SU-DHL-6 (cell line): ENCODE measurements around the gene HCN3.

Source experiments
- H2AFZ ChIP-seq: fragments of 200-600 bp; sonication (generic); 2 replicates; pipeline ENCODE4 v1.6.1; 2014; ENCODE audit warnings: low read depth, mild to moderate bottlenecking, moderate library complexity, mixed read lengths, antibody characterized with exemption, low read length; ENCODE audit not compliant: severe bottlenecking
- H3F3A ChIP-seq: fragments of 200-600 bp; shearing (Covaris generic); 2 replicates; pipeline ENCODE4 v1.6.0; 2016; ENCODE audit warnings: antibody characterized with exemption, mild to moderate bottlenecking; ENCODE audit not compliant: insufficient read depth
- H3K27ac ChIP-seq: fragments of 200-600 bp; sonication (generic); 2 replicates; pipeline ENCODE4 v1.5.1; 2016; ENCODE audit warnings: low read depth, mild to moderate bottlenecking, low read length, moderate library complexity, mixed read lengths
- H3K27me3 ChIP-seq: fragments of 200-600 bp; sonication (generic), shearing (Covaris generic); 2 replicates; pipeline ENCODE4 v1.6.0; 2014; ENCODE audit warnings: mild to moderate bottlenecking, low read length
- H3K36me3 ChIP-seq: fragments of 200-600 bp; sonication (generic); 2 replicates; pipeline ENCODE4 v1.6.1; 2014; ENCODE audit warnings: mild to moderate bottlenecking, low read length, mixed read lengths
- H3K4me2 ChIP-seq: fragments of 300-600, 200-600 bp; shearing (Covaris generic), sonication (generic); 2 replicates; pipeline ENCODE4 v1.6.0; 2014; ENCODE audit warnings: low read length, low read depth, mild to moderate bottlenecking; ENCODE audit not compliant: poor library complexity, severe bottlenecking
- H3K4me3 ChIP-seq: fragments of 200-600 bp; sonication (generic); 2 replicates; pipeline ENCODE4 v1.5.1; 2014; ENCODE audit warnings: antibody characterized with exemption, low read length, mild to moderate bottlenecking, mixed read lengths; ENCODE audit not compliant: insufficient read depth, poor library complexity, severe bottlenecking
- H3K79me2 ChIP-seq: fragments of 200-600 bp; sonication (generic); 2 replicates; pipeline ENCODE4 v1.6.1; 2014; ENCODE audit warnings: mild to moderate bottlenecking, low read length, moderate library complexity; ENCODE audit not compliant: insufficient read depth
- H3K9ac ChIP-seq: fragments of 200-600 bp; sonication (generic); 2 replicates; pipeline ENCODE4 v1.7.0; 2014; ENCODE audit warnings: mild to moderate bottlenecking, low read length
- H3K9me2 ChIP-seq: fragments of 200-600 bp; sonication (generic); replicated peaks from 2 replicates; pipeline ENCODE4 v1.6.1; 2014; ENCODE audit warnings: low read length; ENCODE audit not compliant: insufficient read depth
- H3K9me3 ChIP-seq: fragments of 200-600 bp; sonication (generic); 2 replicates; pipeline ENCODE4 v1.6.1; 2014; ENCODE audit warnings: low read length, mixed read lengths; ENCODE audit not compliant: insufficient read depth
- H4K20me1 ChIP-seq: fragments of 200-600 bp; sonication (generic); 2 replicates; pipeline ENCODE4 v1.6.1; 2014; ENCODE audit warnings: low read depth, mild to moderate bottlenecking, antibody characterized with exemption, low read length, moderate library complexity, mixed read lengths
- EZH2phosphoT487 ChIP-seq: fragments of 200-600 bp; sonication (generic), shearing (Covaris generic); conservative IDR thresholded peaks from 2 replicates; pipeline ENCODE4 v1.6.1; 2018; ENCODE audit warnings: mild to moderate bottlenecking, antibody characterized with exemption, low read length, moderate library complexity, mixed read lengths
- TF ChIP-seq, protein P1 (sequence below): fragments of 200-600 bp; sonication (generic); IDR thresholded peaks from one replicate; pipeline ENCODE4 v1.5.1; 2017; ENCODE audit warnings: antibody characterized with exemption, mild to moderate bottlenecking, low read length, moderate library complexity; ENCODE audit not compliant: insufficient read depth, poor library complexity, severe bottlenecking

The HCN3 gene

DNA sequence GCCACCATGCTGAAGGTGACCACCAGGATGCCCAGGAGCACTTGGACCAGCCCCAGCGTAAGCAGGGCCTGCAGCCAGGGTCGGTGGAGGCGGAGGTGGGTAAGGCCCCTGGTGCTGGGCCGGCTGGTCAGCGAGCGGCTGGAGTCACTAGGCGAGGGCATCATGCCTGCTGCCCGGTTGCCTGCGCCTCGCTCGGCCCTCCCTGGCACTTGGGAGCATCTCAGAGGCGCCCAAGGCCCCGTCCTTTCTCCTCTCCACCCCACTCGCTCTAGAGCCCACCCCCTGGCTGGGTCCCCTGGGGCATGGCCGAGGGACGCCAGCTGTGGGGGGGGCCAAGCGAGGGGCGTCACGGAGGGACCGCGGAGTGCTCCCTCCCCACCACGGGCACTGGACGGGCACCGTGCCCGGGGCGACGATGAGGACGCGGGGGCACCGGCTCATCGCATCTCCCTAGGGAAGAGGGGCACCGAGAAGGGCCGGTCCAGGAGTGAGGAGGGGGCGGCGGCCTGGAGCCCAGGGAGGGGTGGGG lies 22.5 kb upstream of the HCN3 start:
- Histone ChIP-seq H3K9ac (peak overlapping the region; percentile 76), H3K27ac (peak overlapping the region; percentile 57)
- TF ChIP-seq EZH2phosphoT487, result no peak
- TF ChIP-seq, protein P1, sequence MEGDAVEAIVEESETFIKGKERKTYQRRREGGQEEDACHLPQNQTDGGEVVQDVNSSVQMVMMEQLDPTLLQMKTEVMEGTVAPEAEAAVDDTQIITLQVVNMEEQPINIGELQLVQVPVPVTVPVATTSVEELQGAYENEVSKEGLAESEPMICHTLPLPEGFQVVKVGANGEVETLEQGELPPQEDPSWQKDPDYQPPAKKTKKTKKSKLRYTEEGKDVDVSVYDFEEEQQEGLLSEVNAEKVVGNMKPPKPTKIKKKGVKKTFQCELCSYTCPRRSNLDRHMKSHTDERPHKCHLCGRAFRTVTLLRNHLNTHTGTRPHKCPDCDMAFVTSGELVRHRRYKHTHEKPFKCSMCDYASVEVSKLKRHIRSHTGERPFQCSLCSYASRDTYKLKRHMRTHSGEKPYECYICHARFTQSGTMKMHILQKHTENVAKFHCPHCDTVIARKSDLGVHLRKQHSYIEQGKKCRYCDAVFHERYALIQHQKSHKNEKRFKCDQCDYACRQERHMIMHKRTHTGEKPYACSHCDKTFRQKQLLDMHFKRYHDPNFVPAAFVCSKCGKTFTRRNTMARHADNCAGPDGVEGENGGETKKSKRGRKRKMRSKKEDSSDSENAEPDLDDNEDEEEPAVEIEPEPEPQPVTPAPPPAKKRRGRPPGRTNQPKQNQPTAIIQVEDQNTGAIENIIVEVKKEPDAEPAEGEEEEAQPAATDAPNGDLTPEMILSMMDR, result no peak

DNA sequence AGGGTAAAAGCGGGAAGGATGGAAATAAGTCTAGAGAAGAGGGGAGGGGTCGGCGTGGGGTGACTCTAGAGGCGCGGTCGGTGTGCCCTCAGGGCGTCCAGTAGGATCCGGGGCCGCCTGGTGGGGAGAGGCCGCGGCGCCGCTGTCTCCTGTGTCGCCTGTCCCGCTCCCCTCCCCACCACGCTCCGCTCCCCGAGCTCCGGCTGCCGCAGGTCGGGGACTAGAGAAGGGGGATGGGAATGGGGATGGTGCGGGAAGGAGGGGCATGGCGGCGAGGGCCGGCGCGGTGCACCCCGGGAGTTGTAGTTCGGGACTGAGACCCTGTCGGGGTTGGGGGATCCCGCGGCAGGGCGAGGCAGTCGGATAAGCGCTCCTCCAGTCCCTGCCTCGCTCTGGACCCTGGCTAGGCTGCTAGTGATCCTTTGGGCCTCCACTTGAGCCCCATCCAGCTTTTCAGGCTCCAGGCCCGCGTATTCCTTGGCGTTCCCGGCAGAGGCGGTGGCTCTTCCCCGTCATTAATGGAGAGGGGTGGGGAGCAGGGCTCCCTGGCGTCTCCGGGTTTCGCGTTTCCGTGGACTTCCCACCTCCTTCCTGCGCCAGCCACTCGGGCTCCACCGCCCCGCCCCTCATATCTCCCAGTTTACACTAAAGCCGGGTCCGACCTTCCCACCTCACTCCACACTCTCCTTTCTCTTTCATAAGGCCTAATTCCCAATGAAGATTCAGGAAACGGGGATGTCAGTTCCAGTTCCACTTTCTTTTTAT lies 21.8 kb upstream of the HCN3 start, which contains the start of gene ENTREP3:
Gene ENTREP3 (minus strand): TSS at position 241 of the 765 bp plus-strand sequence. CDS start 606 bp downstream, outside the sequence.
- Histone ChIP-seq H3K4me3 (peak within 1 kb of the TSS; percentile 71), H2AFZ (peak within 1 kb of the TSS; percentile 44), H3K9me2 (no peaks in the 10 kb centered on the region), H3K79me2 (peaks cover 3% of the 10 kb centered on the region; the same call in 1 of the 2 replicates), H3K27me3 (no peaks in the 10 kb centered on the region), H4K20me1 (no peaks in the 10 kb centered on the region), H3F3A (peaks cover 14% of the 10 kb centered on the region; the same call in 1 of the 2 replicates), H3K27ac (peak within 1 kb of the TSS; percentile 57), H3K9me3 (no peaks in the 10 kb centered on the region), H3K36me3 (no peaks in the 10 kb centered on the region), H3K9ac (peak within 1 kb of the TSS; percentile 76), H3K4me2 (peak within 1 kb of the TSS; percentile 51)
- TF ChIP-seq, protein P1, result no peak
- no peak for TF ChIP-seq EZH2phosphoT487

More for the DNA sequence above, 22.5 kb upstream of the HCN3 start:
- H3K27me3 ChIP-seq, result no peaks in the 10 kb centered on the region
- peak overlapping the region; percentile 51 for H3K4me2 ChIP-seq
- H3K79me2 ChIP-seq, result no peaks in the 10 kb centered on the region
- no peaks in the 10 kb centered on the region for H3K36me3 ChIP-seq
- no peaks in the 10 kb centered on the region for H4K20me1 ChIP-seq
- peak overlapping the region; percentile 44 for H2AFZ ChIP-seq
- peak overlapping the region; percentile 71 for H3K4me3 ChIP-seq
- no peaks in the 10 kb centered on the region for H3K9me3 ChIP-seq
- peaks cover 14% of the 10 kb centered on the region; the same call in 1 of the 2 replicates for H3F3A ChIP-seq
- no peaks in the 10 kb centered on the region for H3K9me2 ChIP-seq

DNA sequence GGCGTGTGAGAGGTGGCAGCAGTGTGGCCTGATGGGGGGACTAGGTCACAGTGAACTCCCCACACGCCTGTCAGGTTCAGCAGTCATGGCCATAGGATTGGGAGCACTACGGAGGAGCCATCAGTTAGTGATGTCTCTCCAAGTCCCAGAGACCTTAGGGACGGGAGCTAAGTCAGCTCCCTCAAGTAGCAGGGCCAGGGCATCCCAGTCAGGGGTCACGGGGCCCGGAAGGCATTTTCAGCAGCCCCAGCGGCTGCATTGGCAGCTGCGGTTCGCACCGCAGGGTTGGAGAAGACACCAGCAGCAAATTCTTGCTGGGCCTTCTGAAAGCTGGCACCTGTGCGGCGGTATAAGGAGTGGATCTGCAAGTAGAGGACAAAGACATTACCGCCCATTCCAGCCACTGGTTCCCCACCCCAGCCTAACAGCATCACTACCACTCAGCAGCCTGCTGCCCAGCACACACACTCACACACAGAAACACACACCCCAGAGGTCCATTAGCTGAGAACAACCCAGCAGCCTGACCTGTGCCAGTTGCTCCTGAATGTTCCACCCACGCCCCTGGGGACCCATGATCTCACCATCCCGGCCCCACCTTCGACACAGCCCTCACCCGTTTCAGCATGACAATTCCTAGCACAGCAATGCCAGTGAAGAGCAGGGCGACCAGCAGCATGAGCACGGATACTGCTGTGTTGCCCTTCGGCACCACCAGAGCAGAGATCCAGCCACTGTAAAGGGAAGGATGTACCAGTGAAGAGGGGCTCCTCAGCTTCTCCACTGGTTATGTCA lies 21.0 kb upstream of the HCN3 start:
- no peaks in the 10 kb centered on the region for H3K9me2 ChIP-seq
- H3K4me3 ChIP-seq, result no peak overlapping the region
- no peak overlapping the region for H2AFZ ChIP-seq
- no peak overlapping the region for H3K27ac ChIP-seq
- H3K36me3 ChIP-seq, result no peaks in the 10 kb centered on the region
- H4K20me1 ChIP-seq, result no peaks in the 10 kb centered on the region
- H3K27me3 ChIP-seq, result no peaks in the 10 kb centered on the region
- TF ChIP-seq EZH2phosphoT487, result no peak
- TF ChIP-seq, protein P1, result no peak
- H3K9ac ChIP-seq, result no peak overlapping the region
- H3K9me3 ChIP-seq, result no peaks in the 10 kb centered on the region
- peaks cover 10% of the 10 kb centered on the region; the same call in 1 of the 2 replicates for H3F3A ChIP-seq
- H3K79me2 ChIP-seq, result peaks cover 12% of the 10 kb centered on the region
- H3K4me2 ChIP-seq, result no peak overlapping the region
